K562 (cell line): ENCODE results near the gene TMCC2. TPM values are rescaled to one million over a fixed set of nuclear protein-coding genes. Genes with fewer than 3 reads are reported as not detected.

Source experiments
- ATF3 ChIP-seq, 2 experiments: fragments of 450-650 bp in 1 of 2; sonication (generic) in 1 of 2; formaldehyde crosslinking in 1 of 2; IDR thresholded peaks in 1 of 2; conservative IDR thresholded peaks in 1 of 2; 2 replicates each; pipeline versions ENCODE4 v1.6.1 to v1.8.1; 2016 to 2023; ENCODE audit warnings: mild to moderate bottlenecking in 2 of 2, moderate library complexity in 2 of 2, inconsistent platforms in 1 of 2, missing genetic modification reagents in 1 of 2
- CBFA2T3 ChIP-seq: fragments of 450-650 bp; IDR thresholded peaks from 2 replicates; pipeline ENCODE4 v1.6.1; 2017
- CHAMP1 ChIP-seq: fragments of 450-650 bp; IDR thresholded peaks from 2 replicates; pipeline ENCODE4 v1.6.1; 2016; ENCODE audit warnings: mild to moderate bottlenecking
- DACH1 ChIP-seq: fragments of 450-650 bp; IDR thresholded peaks from 2 replicates; pipeline ENCODE4 v1.6.1; 2018; ENCODE audit not compliant: partially characterized antibody
- HMG20A ChIP-seq: fragments of 450-650 bp; formaldehyde crosslinking; conservative IDR thresholded peaks from 2 replicates; pipeline ENCODE4 v1.4.0; 2020; ENCODE audit warnings: mild to moderate bottlenecking, mixed read lengths
- JUND ChIP-seq, 2 experiments: IDR thresholded peaks; 2 replicates in 1 of 2; 3 replicates in 1 of 2; pipeline ENCODE4 v1.6.1; 2011; ENCODE audit warnings: borderline replicate concordance in 2 of 2, low read depth in 2 of 2, low read length in 2 of 2, improper control_type of control experiment in 1 of 2, missing biosample characterization in 1 of 2, missing genetic modification characterization in 1 of 2, missing genetic modification reagents in 1 of 2
- KDM4B ChIP-seq, 2 experiments: fragments of 450-650 bp in 1 of 2; sonication (generic) in 1 of 2; IDR thresholded peaks; 2 replicates each; pipeline ENCODE4 v1.6.1; 2016 to 2017; ENCODE audit warnings: borderline replicate concordance in 2 of 2, antibody characterized with exemption in 1 of 2, low read depth in 1 of 2, mild to moderate bottlenecking in 1 of 2
- NUFIP1 ChIP-seq: fragments of 450-650 bp; IDR thresholded peaks from 2 replicates; pipeline ENCODE4 v1.6.1; 2018; ENCODE audit not compliant: partially characterized antibody
- POLR2G ChIP-seq: fragments of 200-400 bp; formaldehyde crosslinking; IDR thresholded peaks from 2 replicates; pipeline ENCODE4 v1.6.1; 2017; ENCODE audit warnings: low read depth, mild to moderate bottlenecking, antibody characterized with exemption, low read length, moderate library complexity
- TOE1 ChIP-seq, 2 experiments: fragments of 450-650 bp in 1 of 2; sonication (generic) in 1 of 2; formaldehyde crosslinking in 1 of 2; IDR thresholded peaks; 2 replicates each; pipeline versions ENCODE4 v1.7.1 to v1.8.0; 2016 to 2022; ENCODE audit warnings: borderline replicate concordance in 2 of 2, mild to moderate bottlenecking in 2 of 2, antibody characterized with exemption in 1 of 2, inconsistent platforms in 1 of 2, low read depth in 1 of 2, missing genetic modification reagents in 1 of 2, moderate library complexity in 1 of 2
- ZBTB12 ChIP-seq: fragments of 250-450 bp; sonication (Bioruptor Pico); IDR thresholded peaks from 2 replicates; pipeline ENCODE4 v1.4.0; 2020
- ZFP30 ChIP-seq: fragments of 250-450 bp; sonication (Bioruptor Pico); IDR thresholded peaks from 2 replicates; pipeline ENCODE4 v1.8.0; 2022; ENCODE audit warnings: moderate library complexity, mild to moderate bottlenecking, inconsistent platforms, borderline replicate concordance
- polyA plus RNA-seq, 8 experiments: library from polyadenylated mRNA; depleted of rRNA in 4 of 8; stranded (reverse) in 5 of 8; unstranded in 3 of 8; fragments of >200 nt; fragmentation: Nextera tagmentation in 2 of 8; fragmentation: Illumina TruSeq in 1 of 8; extraction: Ambion mirVana in 2 of 8; extraction: Trizol in 1 of 8; gene quantifications; 2 replicates each; pipeline versions ENCODE4 v1.2.1 to v1.2.3, GENCODE V29; 2011 to 2014; ENCODE audit warnings: inconsistent platforms in 1 of 8, missing spikeins in 1 of 8
- total RNA-seq, 7 experiments: library from RNA; depleted of rRNA in 6 of 7; stranded (reverse); fragments of >200 nt in 6 of 7; fragmentation: Illumina TruSeq in 2 of 7; extraction: Trizol in 2 of 7; gene quantifications; 2 replicates each; pipeline versions ENCODE4 v1.2.1 to v1.2.3, GENCODE V29; 2011 to 2021; ENCODE audit warnings: low replicate concordance in 1 of 7

The TMCC2 gene
- total and polyA plus RNA-seq, 9 of the 15 experiments (the other 6 are each of a cell fraction or from before 2014, with no cell fraction given) = 0.06 to 1.8 (median 0.98) TPM

- TF ChIP-seq ATF3 (IDR thresholded peaks at IDR 0.05) (no peak), ATF3 (CRISPR knock-in tag; conservative IDR thresholded peaks at IDR 0.05) (no peak), DACH1 (no peak), CHAMP1 (no peak), ZBTB12 (CRISPR knock-in tag) (no peak), POLR2G (no peak), TOE1 (IDR thresholded peaks at IDR 0.05; ENCODE audit: borderline replicate concordance) (no peak), TOE1 (CRISPR knock-in tag; IDR thresholded peaks at IDR 0.05; ENCODE audit: borderline replicate concordance, low read depth) (no peak), NUFIP1 (no peak), JUND (IDR thresholded peaks at IDR 0.05; ENCODE audit: borderline replicate concordance, low read depth, low read length) (no peak), JUND (tag; IDR thresholded peaks at IDR 0.05; ENCODE audit: borderline replicate concordance, low read depth, low read length) (no peak), KDM4B (IDR thresholded peaks at IDR 0.05; ENCODE audit: borderline replicate concordance in 2 of 2, low read depth in 1 of 2) (no peak), CBFA2T3 (no peak), HMG20A (CRISPR knock-in tag) (no peak), ZFP30 (CRISPR knock-in tag) (no peak)
These were observed 76.9 kb downstream of the TMCC2 start (continued) for GRCh38 chr1:205304695-205305070.
